H1 (cell line): ENCODE data around the gene NAPA. TPM values are rescaled to one million over a fixed set of nuclear protein-coding genes. Genes with fewer than 3 reads are reported as not detected.

Experiments used
- BCL11A ChIP-seq, 2 experiments: IDR thresholded peaks; one replicate each; pipeline ENCODE4 v1.6.1; 2011; ENCODE audit warnings: low read depth in 2 of 2, low read length in 2 of 2, mild to moderate bottlenecking in 2 of 2
- CBX5 ChIP-seq: fragments of 300-800, 300-1000 bp; sonication (generic); IDR thresholded peaks from 2 replicates; pipeline ENCODE4 v1.7.1; 2016; ENCODE audit warnings: antibody characterized with exemption, low read length, low read depth
- CREB1 ChIP-seq: IDR thresholded peaks from 2 replicates; pipeline ENCODE4 v1.6.1; 2012; ENCODE audit warnings: inconsistent platforms
- JUN ChIP-seq: IDR thresholded peaks from 2 replicates; pipeline ENCODE4 v1.6.1; 2011; ENCODE audit warnings: low read depth, mild to moderate bottlenecking, improper control_type of control experiment, low read length
- KDM5A ChIP-seq: fragments of 200-600 bp; IDR thresholded peaks from 2 replicates; pipeline ENCODE4 v1.7.1; 2012; ENCODE audit warnings: mild to moderate bottlenecking, low read length, inconsistent platforms, mixed read lengths
- polyA plus RNA-seq, 7 experiments: library from polyadenylated mRNA; depleted of rRNA in 3 of 7; stranded (reverse) in 5 of 7; unstranded in 2 of 7; fragments of >200 nt in 5 of 7; fragments of 200-250 nt in 2 of 7; gene quantifications; 1 replicate in 5 of 7; 2 replicates in 1 of 7; 4 replicates in 1 of 7; pipeline versions ENCODE4 v1.2.1 to v1.2.3, GENCODE V29; 2011 to 2013; ENCODE audit warnings: missing spikeins in 2 of 7, mixed read lengths in 2 of 7
- total RNA-seq: library from RNA; stranded (reverse); fragmentation: NEBNext Ultra II Directional; extraction: Animal tissue kit (Norgen Biotek cat#: 25700); gene quantifications from 2 replicates; pipeline ENCODE4 v1.2.1, GENCODE V29; 2021

The NAPA gene
- total and polyA plus RNA-seq, 2 of the 8 experiments (the other 6 are each of a cell fraction or from before 2014, with no cell fraction given) = 58.5 to 78.2 TPM

DNA sequence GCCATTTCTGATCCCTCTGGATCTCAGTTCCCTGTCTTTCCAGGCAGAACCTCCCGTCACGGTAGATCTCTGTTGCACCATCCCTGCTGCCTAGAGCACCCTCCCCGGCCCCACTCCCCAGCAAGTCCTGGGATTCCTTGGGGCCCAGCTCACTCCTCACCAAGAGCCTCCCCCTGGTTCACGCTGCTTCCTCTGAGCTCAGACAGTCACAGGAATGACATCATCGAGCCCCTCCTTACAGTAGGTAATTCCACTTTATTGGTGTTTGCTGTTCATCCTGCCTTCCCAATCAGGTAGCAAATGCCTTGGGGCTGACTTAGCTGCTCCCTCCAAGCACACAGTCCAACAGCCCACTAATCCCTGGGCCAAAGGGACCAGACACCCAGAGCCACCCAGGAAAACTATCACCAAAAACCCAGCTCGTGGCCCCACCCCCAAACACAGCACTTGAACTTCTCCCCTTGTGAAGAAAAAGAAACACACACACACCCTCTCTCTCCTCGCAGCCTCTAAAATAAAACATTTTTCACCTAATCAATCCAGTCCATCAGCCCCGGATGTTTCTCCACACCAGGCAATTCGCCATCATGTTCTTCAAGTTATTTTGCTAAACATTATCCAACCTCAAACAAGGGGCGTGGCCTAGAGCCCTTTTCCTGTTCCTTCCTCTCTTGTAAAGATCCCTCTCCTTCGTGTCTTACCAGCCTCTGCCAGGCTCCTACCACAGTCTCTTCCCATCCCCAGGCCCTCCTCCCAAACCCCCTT, 2.5 kb downstream of the NAPA start (continued):
- TF ChIP-seq JUN (no peak), KDM5A (no peak), CREB1 (no peak), CBX5 (no peak), BCL11A (IDR thresholded peaks at IDR 0.05; ENCODE audit: low read depth in 2 of 2, low read length in 2 of 2) (no peak)
